Vagina (tissue), 2 donors: ENCODE measurements around the gene ADARB2. TPM values are rescaled to one million over a fixed set of nuclear protein-coding genes. Genes with fewer than 3 reads are reported as not detected.

ENCODE experiments used
- DNase-seq, 2 donors: peaks; one replicate each; pipeline ENCODE4 v3.0.0-alpha.2; 2017; ENCODE audit errors: extremely low spot score in 2 of 2
- H3K27ac ChIP-seq: fragments of 200-600 bp; sonication (generic); one replicate; pipeline ENCODE4 v1.5.1; 2019
- H3K27me3 ChIP-seq: fragments of 200-600 bp; sonication (generic); one replicate; pipeline ENCODE4 v1.5.1; 2019
- H3K36me3 ChIP-seq, 2 donors: fragments of 200-600 bp; sonication (generic); one replicate each; pipeline ENCODE4 v1.5.1; 2017 to 2019
- H3K4me1 ChIP-seq: fragments of 200-600 bp; sonication (generic); one replicate; pipeline ENCODE4 v1.5.1; 2019
- H3K4me3 ChIP-seq, 2 donors: fragments of 200-600 bp; sonication (generic); 1 replicate in 1 of 2; 2 replicates in 1 of 2; pipeline ENCODE4 v1.5.1; 2016 to 2019
- H3K9me3 ChIP-seq: fragments of 200-600 bp; sonication (generic); one replicate; pipeline ENCODE4 v1.5.1; 2019
- CTCF ChIP-seq, 3 experiments: fragments of 450-650 bp in 2 of 3; fragments of 200-600 bp in 1 of 3; sonication (generic) in 1 of 3; IDR thresholded peaks; one replicate each; pipeline ENCODE4 v1.5.1; 2017 to 2019; ENCODE audit warnings: antibody characterized with exemption in 3 of 3, mild to moderate bottlenecking in 2 of 3, moderate library complexity in 2 of 3
- POLR2A ChIP-seq, 2 donors: fragments of 450-650 bp; IDR thresholded peaks; one replicate each; pipeline ENCODE4 v1.6.1; 2017; ENCODE audit warnings: antibody characterized with exemption in 2 of 2, mild to moderate bottlenecking in 2 of 2, moderate library complexity in 2 of 2
- POLR2AphosphoS5 ChIP-seq, 2 donors: sonication (generic); formaldehyde crosslinking; IDR thresholded peaks; one replicate each; pipeline ENCODE4 v1.9.0; 2017; ENCODE audit warnings: antibody characterized with exemption in 2 of 2, mild to moderate bottlenecking in 2 of 2, low read depth in 1 of 2; ENCODE audit not compliant: insufficient read depth in 1 of 2
- intact Hi-C: fragments of 100-400 bp; cut with DNase I; formaldehyde crosslinking; loops from one replicate; pipeline ENCODE4 v1.15.1; 2023
- total RNA-seq: library from RNA; depleted of rRNA; stranded (reverse); fragments of >200 nt; gene quantifications from one replicate; pipeline ENCODE4 v1.2.3, GENCODE V29; 2016

Gene ADARB2
- total RNA-seq, 1 donor from 2014 or later, result 3.4 TPM

- no peak for DNase-seq
- TF ChIP-seq CTCF (IDR thresholded peaks at IDR 0.05) (no peak), POLR2AphosphoS5 (IDR thresholded peaks at IDR 0.05; ENCODE audit: insufficient read depth in 1 of 2, low read depth in 1 of 2) (no peak), POLR2A (IDR thresholded peaks at IDR 0.05) (no peak)
- intact Hi-C loops, result no loop called here
- Histone ChIP-seq H3K27ac (no peak overlapping the region), H3K9me3 (no peaks in the 10 kb centered on the region), H3K4me3 (no peak overlapping the region), H3K4me1 (no peaks in the 10 kb centered on the region), H3K36me3 (no peaks in the 10 kb centered on the region), H3K27me3 (no peaks in the 10 kb centered on the region)
Observed at GRCh38 chr10:1213252-1214070, 523.9 kb downstream of the ADARB2 start.

GRCh38 chr10:1212571-1213141 is 524.7 kb downstream of the ADARB2 start:
- no peaks in the 10 kb centered on the region for H3K27me3 ChIP-seq
- H3K36me3 ChIP-seq, result no peaks in the 10 kb centered on the region
- H3K27ac ChIP-seq, result no peak overlapping the region
- intact Hi-C loops, result no loop called here
- no peak overlapping the region for H3K4me3 ChIP-seq
- H3K4me1 ChIP-seq, result no peaks in the 10 kb centered on the region
- TF ChIP-seq POLR2A (IDR thresholded peaks at IDR 0.05), result no peak
- no peak for TF ChIP-seq POLR2AphosphoS5 (IDR thresholded peaks at IDR 0.05; ENCODE audit: insufficient read depth in 1 of 2, low read depth in 1 of 2)
- no peak for TF ChIP-seq CTCF (IDR thresholded peaks at IDR 0.05)
- H3K9me3 ChIP-seq, result no peaks in the 10 kb centered on the region
- no peak for DNase-seq

- no peak for TF ChIP-seq CTCF (IDR thresholded peaks at IDR 0.05)
- TF ChIP-seq POLR2A (IDR thresholded peaks at IDR 0.05), result no peak
- Histone ChIP-seq H3K4me1 (no peaks in the 10 kb centered on the region), H3K9me3 (no peaks in the 10 kb centered on the region), H3K27ac (no peak overlapping the region), H3K4me3 (no peak overlapping the region), H3K36me3 (no peaks in the 10 kb centered on the region), H3K27me3 (no peaks in the 10 kb centered on the region)
- intact Hi-C loops, result no loop called here
- no peak for DNase-seq
Observed at GRCh38 chr10:1211844-1212570, 525.3 kb downstream of the ADARB2 start.

GRCh38 chr10:1210667-1211066 is 526.7 kb downstream of the ADARB2 start:
- no peaks in the 10 kb centered on the region for H3K36me3 ChIP-seq
- intact Hi-C loops, result no loop called here
- no peaks in the 10 kb centered on the region for H3K27me3 ChIP-seq
- H3K4me1 ChIP-seq, result no peaks in the 10 kb centered on the region
- H3K9me3 ChIP-seq, result no peaks in the 10 kb centered on the region
- no peak overlapping the region for H3K27ac ChIP-seq
- no peak for DNase-seq
- no peak overlapping the region for H3K4me3 ChIP-seq
- TF ChIP-seq POLR2A (IDR thresholded peaks at IDR 0.05), result no peak
- TF ChIP-seq CTCF (IDR thresholded peaks at IDR 0.05), result no peak
- TF ChIP-seq POLR2AphosphoS5 (IDR thresholded peaks at IDR 0.05; ENCODE audit: insufficient read depth in 1 of 2, low read depth in 1 of 2), result no peak
